ENCODE data around the gene CFAP69. TPM values are rescaled to one million over a fixed set of nuclear protein-coding genes. Genes with fewer than 3 reads are reported as not detected.

Gene CFAP69
- total RNA-seq, 1 experiment from 2014 or later, result 3.5 TPM

DNA sequence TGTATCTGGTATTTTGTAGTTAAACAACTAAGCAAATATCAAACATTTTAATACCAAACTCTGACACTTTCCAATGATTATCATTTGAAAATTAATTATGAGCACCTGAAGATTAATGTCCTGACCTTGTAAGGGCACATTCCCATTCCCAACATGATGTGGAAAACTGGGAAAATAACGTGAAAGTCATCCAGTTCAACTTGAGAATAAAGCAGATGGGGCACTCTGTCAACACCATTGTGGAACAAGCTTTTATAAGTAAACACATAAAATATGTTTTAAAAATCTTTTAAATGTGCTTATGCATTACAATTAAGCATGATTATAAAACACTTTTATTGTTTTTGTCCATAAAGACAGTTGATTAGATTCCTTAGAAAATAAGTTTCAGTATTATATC, 19.4 kb upstream of the CFAP69 start:
- Histone ChIP-seq H3K4me2 (ENCODE audit: low read depth, low read length, poor library complexity, severe bottlenecking) (no peak overlapping the region), H3K9me2 (replicated peaks; ENCODE audit: insufficient read depth, low read length) (no peaks in the 10 kb centered on the region), H3K9ac (ENCODE audit: low read length) (no peak overlapping the region), H4K20me1 (ENCODE audit: insufficient read depth, low read depth, low read length) (no peaks in the 10 kb centered on the region), H3K79me2 (ENCODE audit: low read length) (no peaks in the 10 kb centered on the region), H3K4me1 (ENCODE audit: low read length) (no peaks in the 10 kb centered on the region), H3K4me3 (ENCODE audit: low read length) (no peak overlapping the region), H3K36me3 (ENCODE audit: insufficient read depth, low read length) (no peaks in the 10 kb centered on the region), H2AFZ (ENCODE audit: low read length) (no peak overlapping the region), H3K27me3 (ENCODE audit: low read length) (no peaks in the 10 kb centered on the region), H3K27ac (ENCODE audit: low read length) (no peak overlapping the region), H3K9me3 (ENCODE audit: low read length) (no peaks in the 10 kb centered on the region)
- DNase-seq, result no peak

DNA sequence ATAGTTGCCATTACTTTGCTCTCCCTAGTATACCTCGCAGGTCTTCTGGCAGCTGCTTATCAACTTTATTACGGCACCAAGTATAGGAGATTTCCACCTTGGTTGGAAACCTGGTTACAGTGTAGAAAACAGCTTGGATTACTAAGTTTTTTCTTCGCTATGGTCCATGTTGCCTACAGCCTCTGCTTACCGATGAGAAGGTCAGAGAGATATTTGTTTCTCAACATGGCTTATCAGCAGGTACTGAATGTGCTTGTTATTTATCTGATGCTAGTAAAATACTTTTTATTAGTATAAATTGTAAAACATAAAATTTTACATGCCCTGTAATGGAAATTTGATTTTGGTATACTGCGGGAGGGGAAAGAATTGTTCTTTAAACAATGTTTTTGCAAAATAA, 17.7 kb upstream of the CFAP69 start:
- Histone ChIP-seq H3K4me2 (ENCODE audit: low read depth, low read length, poor library complexity, severe bottlenecking) (no peak overlapping the region), H3K9ac (ENCODE audit: low read length) (no peak overlapping the region), H3K27ac (ENCODE audit: low read length) (no peak overlapping the region), H3K9me3 (ENCODE audit: low read length) (no peaks in the 10 kb centered on the region), H2AFZ (ENCODE audit: low read length) (no peak overlapping the region), H3K4me1 (ENCODE audit: low read length) (no peaks in the 10 kb centered on the region), H4K20me1 (ENCODE audit: insufficient read depth, low read depth, low read length) (no peaks in the 10 kb centered on the region), H3K36me3 (ENCODE audit: insufficient read depth, low read length) (no peaks in the 10 kb centered on the region), H3K79me2 (ENCODE audit: low read length) (no peaks in the 10 kb centered on the region), H3K4me3 (ENCODE audit: low read length) (no peak overlapping the region), H3K27me3 (ENCODE audit: low read length) (no peaks in the 10 kb centered on the region), H3K9me2 (replicated peaks; ENCODE audit: insufficient read depth, low read length) (no peaks in the 10 kb centered on the region)
- DNase-seq, result no peak

DNA sequence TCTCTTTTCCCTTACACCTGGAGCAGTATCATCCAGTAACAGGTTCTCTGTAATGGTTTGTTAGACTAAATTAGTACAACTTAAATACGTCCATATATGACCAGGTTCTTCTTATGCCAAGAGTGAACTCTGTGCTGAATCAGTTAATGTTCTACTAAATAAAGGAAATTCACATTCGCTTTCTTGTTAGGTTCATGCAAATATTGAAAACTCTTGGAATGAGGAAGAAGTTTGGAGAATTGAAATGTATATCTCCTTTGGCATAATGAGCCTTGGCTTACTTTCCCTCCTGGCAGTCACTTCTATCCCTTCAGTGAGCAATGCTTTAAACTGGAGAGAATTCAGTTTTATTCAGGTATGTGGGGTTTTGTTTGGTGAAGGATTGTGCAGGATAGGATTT, 15.3 kb upstream of the CFAP69 start:
- no peaks in the 10 kb centered on the region for H3K79me2 ChIP-seq (ENCODE audit: low read length)
- H3K27me3 ChIP-seq (ENCODE audit: low read length), result no peaks in the 10 kb centered on the region
- no peak overlapping the region for H2AFZ ChIP-seq (ENCODE audit: low read length)
- no peaks in the 10 kb centered on the region for H3K9me3 ChIP-seq (ENCODE audit: low read length)
- no peaks in the 10 kb centered on the region for H4K20me1 ChIP-seq (ENCODE audit: insufficient read depth, low read depth, low read length)
- H3K9me2 ChIP-seq (replicated peaks; ENCODE audit: insufficient read depth, low read length), result no peaks in the 10 kb centered on the region
- H3K4me2 ChIP-seq (ENCODE audit: low read depth, low read length, poor library complexity, severe bottlenecking), result no peak overlapping the region
- no peak overlapping the region for H3K27ac ChIP-seq (ENCODE audit: low read length)
- no peaks in the 10 kb centered on the region for H3K4me1 ChIP-seq (ENCODE audit: low read length)
- H3K9ac ChIP-seq (ENCODE audit: low read length), result no peak overlapping the region
- no peak overlapping the region for H3K4me3 ChIP-seq (ENCODE audit: low read length)
- DNase-seq, result no peak
- no peaks in the 10 kb centered on the region for H3K36me3 ChIP-seq (ENCODE audit: insufficient read depth, low read length)

DNA sequence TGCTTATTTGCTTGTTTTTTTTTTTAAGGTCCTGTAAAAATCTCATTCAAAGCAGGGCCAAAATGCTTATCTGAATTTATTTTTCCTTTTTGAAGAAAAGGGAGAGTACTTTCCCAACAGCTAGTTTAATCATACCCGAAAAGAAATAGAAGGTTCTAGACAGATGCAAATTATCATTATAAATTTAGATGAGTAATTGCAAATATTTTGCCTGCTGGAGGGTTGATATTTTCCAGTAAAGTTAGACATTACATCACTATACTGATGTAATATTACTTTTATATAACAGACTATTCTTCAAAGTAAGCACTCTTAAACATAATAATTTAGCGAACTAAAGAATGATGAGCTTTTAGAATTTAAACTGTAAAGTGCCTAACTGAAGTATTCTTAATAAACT, 14.1 kb upstream of the CFAP69 start:
- no peak overlapping the region for H3K4me2 ChIP-seq (ENCODE audit: low read depth, low read length, poor library complexity, severe bottlenecking)
- no peak overlapping the region for H3K9ac ChIP-seq (ENCODE audit: low read length)
- no peaks in the 10 kb centered on the region for H3K36me3 ChIP-seq (ENCODE audit: insufficient read depth, low read length)
- no peak overlapping the region for H3K27ac ChIP-seq (ENCODE audit: low read length)
- H2AFZ ChIP-seq (ENCODE audit: low read length), result no peak overlapping the region
- no peaks in the 10 kb centered on the region for H4K20me1 ChIP-seq (ENCODE audit: insufficient read depth, low read depth, low read length)
- no peaks in the 10 kb centered on the region for H3K9me3 ChIP-seq (ENCODE audit: low read length)
- no peaks in the 10 kb centered on the region for H3K27me3 ChIP-seq (ENCODE audit: low read length)
- no peak for DNase-seq
- no peaks in the 10 kb centered on the region for H3K9me2 ChIP-seq (replicated peaks; ENCODE audit: insufficient read depth, low read length)
- H3K79me2 ChIP-seq (ENCODE audit: low read length), result no peaks in the 10 kb centered on the region
- H3K4me3 ChIP-seq (ENCODE audit: low read length), result no peak overlapping the region
- H3K4me1 ChIP-seq (ENCODE audit: low read length), result no peaks in the 10 kb centered on the region

DNA sequence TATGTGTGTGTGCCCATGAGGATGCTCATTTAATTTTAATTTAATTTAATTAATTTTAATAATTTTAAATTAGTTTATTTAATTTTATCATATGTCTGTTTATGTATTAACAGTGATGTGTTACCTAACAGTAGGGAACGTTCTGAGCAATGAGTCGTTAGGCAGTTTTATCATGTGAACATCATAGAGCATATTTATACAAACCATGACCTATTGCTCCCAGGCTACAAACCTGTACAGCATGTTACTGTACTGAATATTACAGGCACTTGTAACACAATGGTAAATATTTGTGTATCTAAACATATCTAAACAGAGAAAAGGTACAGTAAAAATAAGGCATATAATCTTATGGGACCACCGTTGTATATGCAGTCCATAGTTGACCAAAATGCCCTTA, 13.7 kb upstream of the CFAP69 start:
- Histone ChIP-seq H3K4me2 (ENCODE audit: low read depth, low read length, poor library complexity, severe bottlenecking) (no peak overlapping the region), H3K79me2 (ENCODE audit: low read length) (no peaks in the 10 kb centered on the region), H3K4me3 (ENCODE audit: low read length) (no peak overlapping the region), H3K36me3 (ENCODE audit: insufficient read depth, low read length) (no peaks in the 10 kb centered on the region), H4K20me1 (ENCODE audit: insufficient read depth, low read depth, low read length) (no peaks in the 10 kb centered on the region), H3K9me2 (replicated peaks; ENCODE audit: insufficient read depth, low read length) (no peaks in the 10 kb centered on the region), H3K27me3 (ENCODE audit: low read length) (no peaks in the 10 kb centered on the region), H3K27ac (ENCODE audit: low read length) (no peak overlapping the region), H2AFZ (ENCODE audit: low read length) (no peak overlapping the region), H3K9ac (ENCODE audit: low read length) (no peak overlapping the region), H3K9me3 (ENCODE audit: low read length) (no peaks in the 10 kb centered on the region), H3K4me1 (ENCODE audit: low read length) (no peaks in the 10 kb centered on the region)
- no peak for DNase-seq

DNA sequence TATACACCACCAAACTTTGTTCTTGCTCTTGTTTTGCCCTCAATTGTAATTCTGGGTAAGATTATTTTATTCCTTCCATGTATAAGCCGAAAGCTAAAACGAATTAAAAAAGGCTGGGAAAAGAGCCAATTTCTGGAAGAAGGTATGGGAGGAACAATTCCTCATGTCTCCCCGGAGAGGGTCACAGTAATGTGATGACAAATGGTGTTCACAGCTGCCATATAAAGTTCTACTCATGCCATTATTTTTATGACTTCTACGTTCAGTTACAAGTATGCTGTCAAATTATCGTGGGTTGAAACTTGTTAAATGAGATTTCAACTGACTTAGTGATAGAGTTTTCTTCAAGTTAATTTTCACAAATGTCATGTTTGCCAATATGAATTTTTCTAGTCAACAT, 12.5 kb upstream of the CFAP69 start:
- DNase-seq, result no peak
- Histone ChIP-seq H3K4me1 (ENCODE audit: low read length) (no peaks in the 10 kb centered on the region), H3K79me2 (ENCODE audit: low read length) (no peaks in the 10 kb centered on the region), H4K20me1 (ENCODE audit: insufficient read depth, low read depth, low read length) (no peaks in the 10 kb centered on the region), H3K4me3 (ENCODE audit: low read length) (no peak overlapping the region), H2AFZ (ENCODE audit: low read length) (no peak overlapping the region), H3K9me2 (replicated peaks; ENCODE audit: insufficient read depth, low read length) (no peaks in the 10 kb centered on the region), H3K9ac (ENCODE audit: low read length) (no peak overlapping the region), H3K4me2 (ENCODE audit: low read depth, low read length, poor library complexity, severe bottlenecking) (no peak overlapping the region), H3K27me3 (ENCODE audit: low read length) (no peaks in the 10 kb centered on the region), H3K27ac (ENCODE audit: low read length) (no peak overlapping the region), H3K9me3 (ENCODE audit: low read length) (no peaks in the 10 kb centered on the region), H3K36me3 (ENCODE audit: insufficient read depth, low read length) (no peaks in the 10 kb centered on the region)

DNA sequence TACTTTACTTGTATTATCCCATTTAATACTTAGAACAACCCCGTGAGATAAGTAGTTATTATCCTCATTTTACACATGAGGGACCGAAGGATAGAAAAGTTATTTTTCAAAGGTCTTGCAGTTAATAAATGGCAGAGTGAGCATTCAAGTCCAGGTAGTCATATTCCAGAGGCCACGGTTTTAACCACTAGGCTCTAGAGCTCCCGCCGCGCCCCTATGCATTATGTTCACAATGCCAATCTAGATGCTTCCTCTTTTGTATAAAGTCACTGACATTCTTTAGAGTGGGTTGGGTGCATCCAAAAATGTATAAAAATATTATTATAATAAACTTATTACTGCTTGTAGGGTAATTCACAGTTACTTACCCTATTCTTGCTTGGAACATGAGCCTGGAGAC, 11.4 kb upstream of the CFAP69 start:
- Histone ChIP-seq H3K4me1 (ENCODE audit: low read length) (no peaks in the 10 kb centered on the region), H3K9me3 (ENCODE audit: low read length) (no peaks in the 10 kb centered on the region), H3K79me2 (ENCODE audit: low read length) (no peaks in the 10 kb centered on the region), H3K4me3 (ENCODE audit: low read length) (no peak overlapping the region), H3K27me3 (ENCODE audit: low read length) (no peaks in the 10 kb centered on the region), H3K27ac (ENCODE audit: low read length) (no peak overlapping the region), H3K36me3 (ENCODE audit: insufficient read depth, low read length) (no peaks in the 10 kb centered on the region), H3K9ac (ENCODE audit: low read length) (no peak overlapping the region), H3K9me2 (replicated peaks; ENCODE audit: insufficient read depth, low read length) (no peaks in the 10 kb centered on the region), H4K20me1 (ENCODE audit: insufficient read depth, low read depth, low read length) (no peaks in the 10 kb centered on the region), H2AFZ (ENCODE audit: low read length) (no peak overlapping the region), H3K4me2 (ENCODE audit: low read depth, low read length, poor library complexity, severe bottlenecking) (no peak overlapping the region)
- DNase-seq, result no peak

DNA sequence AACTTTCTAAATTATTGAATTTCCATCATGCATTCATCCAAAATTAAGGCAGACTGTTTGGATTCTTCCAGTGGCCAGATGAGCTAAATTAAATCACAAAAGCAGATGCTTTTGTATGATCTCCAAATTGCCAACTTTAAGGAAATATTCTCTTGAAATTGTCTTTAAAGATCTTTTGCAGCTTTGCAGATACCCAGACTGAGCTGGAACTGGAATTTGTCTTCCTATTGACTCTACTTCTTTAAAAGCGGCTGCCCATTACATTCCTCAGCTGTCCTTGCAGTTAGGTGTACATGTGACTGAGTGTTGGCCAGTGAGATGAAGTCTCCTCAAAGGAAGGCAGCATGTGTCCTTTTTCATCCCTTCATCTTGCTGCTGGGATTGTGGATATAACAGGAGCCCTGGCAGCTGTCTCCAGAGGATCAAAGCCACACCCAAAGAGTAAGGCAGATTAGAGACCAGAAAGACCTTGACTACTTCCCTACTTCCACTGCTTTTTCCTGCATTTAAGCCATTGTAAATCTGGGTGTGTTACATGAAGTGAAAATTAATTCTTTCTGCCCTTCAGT, 8.2 kb upstream of the CFAP69 start:
- H3K27ac ChIP-seq (ENCODE audit: low read length), result no peak overlapping the region
- no peaks in the 10 kb centered on the region for H3K27me3 ChIP-seq (ENCODE audit: low read length)
- H3K9me2 ChIP-seq (replicated peaks; ENCODE audit: insufficient read depth, low read length), result no peaks in the 10 kb centered on the region
- no peaks in the 10 kb centered on the region for H4K20me1 ChIP-seq (ENCODE audit: insufficient read depth, low read depth, low read length)
- H2AFZ ChIP-seq (ENCODE audit: low read length), result no peak overlapping the region
- no peak for DNase-seq
- no peaks in the 10 kb centered on the region for H3K9me3 ChIP-seq (ENCODE audit: low read length)
- H3K4me1 ChIP-seq (ENCODE audit: low read length), result peaks cover 4% of the 10 kb centered on the region; the same call in 1 of the 2 replicates
- no peak overlapping the region for H3K9ac ChIP-seq (ENCODE audit: low read length)
- no peak overlapping the region for H3K4me2 ChIP-seq (ENCODE audit: low read depth, low read length, poor library complexity, severe bottlenecking)
- H3K79me2 ChIP-seq (ENCODE audit: low read length), result no peaks in the 10 kb centered on the region
- no peak overlapping the region for H3K4me3 ChIP-seq (ENCODE audit: low read length)
- no peaks in the 10 kb centered on the region for H3K36me3 ChIP-seq (ENCODE audit: insufficient read depth, low read length)

DNA sequence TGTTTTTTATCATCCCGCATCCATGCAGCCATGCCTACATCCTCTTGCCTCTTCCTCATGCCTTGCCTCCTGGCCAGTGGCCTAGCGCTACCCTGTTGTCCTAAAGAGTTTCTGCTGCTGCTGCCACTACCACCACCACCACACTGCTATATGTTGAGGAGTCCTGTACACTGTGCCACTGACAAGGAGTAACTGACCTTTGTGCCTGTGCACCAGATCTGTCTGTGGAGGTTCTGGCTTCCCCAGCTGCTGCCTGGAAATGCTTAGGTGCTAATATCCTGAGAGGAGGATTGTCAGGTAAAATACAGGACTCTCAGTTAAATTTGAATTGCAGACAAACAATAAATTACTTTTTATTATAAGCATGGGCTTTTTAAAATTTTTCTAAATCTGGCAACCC, 7.0 kb upstream of the CFAP69 start:
- Histone ChIP-seq H3K27me3 (ENCODE audit: low read length) (no peaks in the 10 kb centered on the region), H3K27ac (ENCODE audit: low read length) (no peak overlapping the region), H3K4me3 (ENCODE audit: low read length) (no peak overlapping the region), H3K4me2 (ENCODE audit: low read depth, low read length, poor library complexity, severe bottlenecking) (no peak overlapping the region), H3K9me2 (replicated peaks; ENCODE audit: insufficient read depth, low read length) (no peaks in the 10 kb centered on the region), H4K20me1 (ENCODE audit: insufficient read depth, low read depth, low read length) (no peaks in the 10 kb centered on the region), H3K9ac (ENCODE audit: low read length) (no peak overlapping the region), H3K9me3 (ENCODE audit: low read length) (no peaks in the 10 kb centered on the region), H2AFZ (ENCODE audit: low read length) (no peak overlapping the region), H3K4me1 (ENCODE audit: low read length) (peaks cover 4% of the 10 kb centered on the region; the same call in 1 of the 2 replicates), H3K36me3 (ENCODE audit: insufficient read depth, low read length) (no peaks in the 10 kb centered on the region), H3K79me2 (ENCODE audit: low read length) (no peaks in the 10 kb centered on the region)
- DNase-seq, result no peak

Data from Karpas-422 (cell line).